OCI-LY1 (cell line): Measurements from ENCODE around the gene MYRF.

Source experiments
- EZH2 ChIP-seq: fragments of 200-600 bp; sonication (generic), shearing (Covaris generic); IDR thresholded peaks from 2 replicates; pipeline ENCODE4 v1.8.0; 2017; ENCODE audit warnings: borderline replicate concordance, mixed run types, mild to moderate bottlenecking, antibody characterized with exemption, low read length, moderate library complexity, mixed read lengths
- TF ChIP-seq, protein P1 (sequence below): fragments of 200-600 bp; sonication (generic), shearing (Covaris generic); IDR thresholded peaks from 2 replicates; pipeline ENCODE4 v1.5.1; 2017; ENCODE audit warnings: mild to moderate bottlenecking, antibody characterized with exemption, low read length, moderate library complexity, mixed read lengths

DNA sequence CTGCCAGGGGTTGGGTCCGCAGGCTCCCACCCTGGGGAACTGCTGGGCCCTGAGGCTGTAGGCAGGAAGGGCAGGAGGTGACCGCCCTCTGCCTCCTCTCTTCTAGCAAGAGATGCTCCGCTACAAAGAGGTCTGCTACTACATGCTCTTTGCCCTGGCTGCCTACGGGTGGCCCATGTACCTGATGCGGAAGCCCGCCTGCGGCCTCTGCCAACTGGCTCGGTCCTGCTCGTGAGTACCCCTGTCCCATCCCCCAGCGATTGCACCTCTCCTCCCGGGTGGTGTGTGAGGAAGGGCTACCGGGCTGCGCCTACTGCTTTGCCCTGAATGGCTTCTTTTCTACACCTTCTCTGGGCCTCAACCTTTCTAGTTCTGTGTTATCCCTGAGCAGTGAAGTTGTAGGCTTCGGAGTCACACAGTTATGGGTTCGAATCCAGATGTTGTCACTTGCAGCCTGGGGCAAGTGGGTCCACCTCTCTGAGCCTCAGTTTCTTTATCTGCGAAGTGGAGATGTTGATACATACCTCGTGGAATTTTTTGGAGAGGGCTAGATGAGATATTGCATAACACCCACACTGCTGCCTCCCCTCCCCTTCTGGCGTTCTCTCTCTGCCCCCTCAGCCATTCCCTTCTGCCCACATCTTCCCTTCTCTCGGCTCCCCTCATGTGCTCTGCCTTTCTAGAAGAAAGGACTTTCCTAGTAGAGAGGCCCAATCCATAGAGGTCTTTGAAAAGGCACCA is 21.1 kb upstream of the MYRF start:
- TF ChIP-seq, protein P1, sequence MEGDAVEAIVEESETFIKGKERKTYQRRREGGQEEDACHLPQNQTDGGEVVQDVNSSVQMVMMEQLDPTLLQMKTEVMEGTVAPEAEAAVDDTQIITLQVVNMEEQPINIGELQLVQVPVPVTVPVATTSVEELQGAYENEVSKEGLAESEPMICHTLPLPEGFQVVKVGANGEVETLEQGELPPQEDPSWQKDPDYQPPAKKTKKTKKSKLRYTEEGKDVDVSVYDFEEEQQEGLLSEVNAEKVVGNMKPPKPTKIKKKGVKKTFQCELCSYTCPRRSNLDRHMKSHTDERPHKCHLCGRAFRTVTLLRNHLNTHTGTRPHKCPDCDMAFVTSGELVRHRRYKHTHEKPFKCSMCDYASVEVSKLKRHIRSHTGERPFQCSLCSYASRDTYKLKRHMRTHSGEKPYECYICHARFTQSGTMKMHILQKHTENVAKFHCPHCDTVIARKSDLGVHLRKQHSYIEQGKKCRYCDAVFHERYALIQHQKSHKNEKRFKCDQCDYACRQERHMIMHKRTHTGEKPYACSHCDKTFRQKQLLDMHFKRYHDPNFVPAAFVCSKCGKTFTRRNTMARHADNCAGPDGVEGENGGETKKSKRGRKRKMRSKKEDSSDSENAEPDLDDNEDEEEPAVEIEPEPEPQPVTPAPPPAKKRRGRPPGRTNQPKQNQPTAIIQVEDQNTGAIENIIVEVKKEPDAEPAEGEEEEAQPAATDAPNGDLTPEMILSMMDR = no peak
- no peak for TF ChIP-seq EZH2
